K562 (cell line): ENCODE measurements around the gene LMNA. TPM values are rescaled to one million over a fixed set of nuclear protein-coding genes. Genes with fewer than 3 reads are reported as not detected.

Experiments
- ATAC-seq: fragments of 200-7000 bp; cut with Tn5 transposase; 3 replicates; pipeline ENCODE4 v1.9.1; 2020; ENCODE audit warnings: moderate library complexity
- BruUV-seq: library from RNA; stranded (reverse); fragments of 400-500 nt; replicated peaks from 2 replicates; lab custom pipeline; 2021; lab: Mats Ljungman, UMichigan
- CTCF ChIA-PET: fragments of 300-600 bp; formaldehyde crosslinking; extraction: SDS; loops from one replicate; lab custom pipeline; 2021; ENCODE audit warnings: low intra/inter-chr PET ratio; lab: Yijun Ruan, JAX
- POLR2A ChIA-PET: fragments of 300-600, 350-650 bp; sonication (Branson Sonifier 250); formaldehyde crosslinking; extraction: SDS; loops from one replicate; lab custom pipeline; 2021; ENCODE audit warnings: antibody characterized with exemption, inconsistent platforms; lab: Yijun Ruan, JAX
- DNase-seq, 4 experiments: peaks; one replicate each; pipeline versions ENCODE4 v3.0.0 to v3.0.0-alpha.2; 2011 to 2018; ENCODE audit warnings: low spot score in 3 of 4, mixed read lengths in 3 of 4; ENCODE audit errors: extremely low read depth in 1 of 4
- FAIRE-seq: peaks from 2 replicates; lab custom pipeline; 2011; peaks lifted over from hg19 to GRCh38; lab: Jason Lieb, UNC
- H2AFZ ChIP-seq: 2 replicates; pipeline ENCODE4 v1.6.0; 2011; ENCODE audit warnings: low read depth, low read length, control low read depth, inconsistent platforms
- H3K27ac ChIP-seq: fragments of 200-600 bp; 3 replicates; pipeline ENCODE4 v1.8.0; 2011; ENCODE audit warnings: low read depth, mild to moderate bottlenecking, control low read depth, inconsistent platforms, low read length, moderate library complexity, mixed read lengths; ENCODE audit errors: extremely low read depth
- H3K27me3 ChIP-seq, 2 experiments: fragments of 300-600 bp in 1 of 2; 2 replicates in 1 of 2; 3 replicates in 1 of 2; pipeline versions ENCODE4 v1.6.0 to v1.8.0; 2011; ENCODE audit warnings: inconsistent platforms in 2 of 2, low read length in 2 of 2, mild to moderate bottlenecking in 1 of 2, mixed read lengths in 1 of 2, moderate library complexity in 1 of 2; ENCODE audit not compliant: control insufficient read depth in 2 of 2, insufficient read depth in 2 of 2
- H3K36me3 ChIP-seq: fragments of 300-600 bp; 3 replicates; pipeline ENCODE4 v1.8.0; 2011; ENCODE audit warnings: mild to moderate bottlenecking, low read length, inconsistent platforms; ENCODE audit not compliant: control insufficient read depth, insufficient read depth
- H3K4me1 ChIP-seq, 2 experiments: fragments of 200-600 bp in 1 of 2; replicated peaks in 1 of 2; 2 replicates in 1 of 2; 3 replicates in 1 of 2; pipeline versions ENCODE4 v1.5.1 to v1.8.0; 2011; ENCODE audit warnings: inconsistent platforms in 2 of 2, low read length in 2 of 2, mild to moderate bottlenecking in 1 of 2, mixed read lengths in 1 of 2, moderate library complexity in 1 of 2; ENCODE audit not compliant: control insufficient read depth in 2 of 2, insufficient read depth in 2 of 2
- H3K4me2 ChIP-seq: 2 replicates; pipeline ENCODE4 v1.6.1; 2011; ENCODE audit warnings: low read length, control low read depth, inconsistent platforms, mixed read lengths; ENCODE audit not compliant: insufficient read depth
- H3K4me3 ChIP-seq: fragments of 200-600 bp; sonication (generic), shearing (Covaris generic); 2 replicates; pipeline ENCODE4 v1.5.1; 2016; ENCODE audit warnings: control low read depth, inconsistent platforms
- H3K79me2 ChIP-seq: fragments of 200-600 bp; 3 replicates; pipeline ENCODE4 v1.8.0; 2011; ENCODE audit warnings: low read length, inconsistent platforms; ENCODE audit not compliant: control insufficient read depth, insufficient read depth
- H3K9ac ChIP-seq, 2 experiments: 2 replicates each; pipeline versions ENCODE4 v1.6.0 to v1.6.1; 2011; ENCODE audit warnings: low read depth in 2 of 2, low read length in 2 of 2, control low read depth in 1 of 2, inconsistent platforms in 1 of 2, mild to moderate bottlenecking in 1 of 2, mixed read lengths in 1 of 2; ENCODE audit not compliant: insufficient read depth in 1 of 2
- H3K9me1 ChIP-seq: one replicate; pipeline ENCODE4 v1.6.0; 2011; ENCODE audit warnings: inconsistent platforms, mild to moderate bottlenecking, low read length, moderate library complexity; ENCODE audit not compliant: control insufficient read depth, insufficient read depth
- H3K9me3 ChIP-seq: replicated peaks from 2 replicates; pipeline ENCODE4 v1.5.1; 2011; ENCODE audit warnings: low read depth, low read length, inconsistent platforms; ENCODE audit not compliant: control insufficient read depth, insufficient read depth
- H4K20me1 ChIP-seq: replicated peaks from 2 replicates; pipeline ENCODE4 v1.6.1; 2011; ENCODE audit warnings: low read length, inconsistent platforms, mixed read lengths; ENCODE audit not compliant: control insufficient read depth, insufficient read depth
- CTCF ChIP-seq, 3 experiments: IDR thresholded peaks in 2 of 3; conservative IDR thresholded peaks in 1 of 3; 2 replicates each; pipeline ENCODE4 v1.5.1; 2011 to 2012; ENCODE audit warnings: low read length in 3 of 3, mild to moderate bottlenecking in 3 of 3, control low read depth in 2 of 3, improper control_type of control experiment in 1 of 3, inconsistent platforms in 1 of 3, low read depth in 1 of 3, mixed read lengths in 1 of 3, moderate library complexity in 1 of 3; ENCODE audit not compliant: insufficient read depth in 2 of 3
- FOSL1 ChIP-seq: fragments of 200-800 bp; sonication (Bioruptor generic); conservative IDR thresholded peaks from 2 replicates; pipeline ENCODE4 v1.6.1; 2016; ENCODE audit warnings: missing genetic modification characterization, missing compliant biosample characterization
- NUFIP1 ChIP-seq: fragments of 450-650 bp; IDR thresholded peaks from 2 replicates; pipeline ENCODE4 v1.6.1; 2018; ENCODE audit not compliant: partially characterized antibody
- POLR2AphosphoS5 ChIP-seq: IDR thresholded peaks from 2 replicates; pipeline ENCODE4 v1.6.1; 2011; ENCODE audit warnings: mild to moderate bottlenecking, low read depth, low read length, moderate library complexity; ENCODE audit not compliant: control insufficient read depth, insufficient read depth
- ZBTB9 ChIP-seq: fragments of 450-650 bp; formaldehyde crosslinking; IDR thresholded peaks from 2 replicates; pipeline ENCODE4 v1.4.0; 2020; ENCODE audit warnings: mild to moderate bottlenecking, moderate library complexity
- ZNF57 ChIP-seq: fragments of 450-650 bp; formaldehyde crosslinking; IDR thresholded peaks from 2 replicates; pipeline ENCODE4 v1.4.0; 2020; ENCODE audit warnings: mild to moderate bottlenecking, moderate library complexity
- ZSCAN32 ChIP-seq: fragments of 450-650 bp; formaldehyde crosslinking; IDR thresholded peaks from 2 replicates; pipeline ENCODE4 v1.4.0; 2020; ENCODE audit warnings: mild to moderate bottlenecking, moderate library complexity
- WGBS: fragments of 100-300 bp; shearing (Covaris generic); methylation state at CpG from one replicate; pipeline ENCODE4 v1.1.6; 2016; ENCODE audit warnings: low coverage, mixed read lengths; ENCODE audit not compliant: insufficient coverage; ENCODE audit errors: missing lambda C conversion rate; 5-methylcytosine and 5-hydroxymethylcytosine counted together
- in situ Hi-C: fragments of 300-500 bp; cut with MboI; formaldehyde crosslinking; loops from 4 replicates; pipeline ENCODE4 v1.15.0; 2018; ENCODE audit warnings: inconsistent platforms, mixed read lengths
- intact Hi-C: fragments of 100-400 bp; cut with micrococcal nuclease; formaldehyde crosslinking; loops from 2 replicates; pipeline ENCODE4 v1.14.2; 2022
- polyA plus RNA-seq, 8 experiments: library from polyadenylated mRNA; depleted of rRNA in 4 of 8; stranded (reverse) in 5 of 8; unstranded in 3 of 8; fragments of >200 nt; fragmentation: Nextera tagmentation in 2 of 8; fragmentation: Illumina TruSeq in 1 of 8; extraction: Ambion mirVana in 2 of 8; extraction: Trizol in 1 of 8; gene quantifications; 2 replicates each; pipeline versions ENCODE4 v1.2.1 to v1.2.3, GENCODE V29; 2011 to 2014; ENCODE audit warnings: inconsistent platforms in 1 of 8, missing spikeins in 1 of 8
- total RNA-seq, 7 experiments: library from RNA; depleted of rRNA in 6 of 7; stranded (reverse); fragments of >200 nt in 6 of 7; fragmentation: Illumina TruSeq in 2 of 7; extraction: Trizol in 2 of 7; gene quantifications; 2 replicates each; pipeline versions ENCODE4 v1.2.1 to v1.2.3, GENCODE V29; 2011 to 2021; ENCODE audit warnings: low replicate concordance in 1 of 7

Gene LMNA
- total and polyA plus RNA-seq, 9 of the 15 experiments (the other 6 are each of a cell fraction or from before 2014, with no cell fraction given): 1.00 to 347 (median 88.2) TPM

- H3K36me3 ChIP-seq: peaks cover 79% of the 10 kb centered on the region; the same call in 2 of the 3 replicates
- no peak for FAIRE-seq
- H3K4me3 ChIP-seq: no peak overlapping the region
- H2AFZ ChIP-seq: no peak overlapping the region
- in situ Hi-C loops: loop anchor here (5.0 kb wide), 1 partner anchor 38 kb away; no protein-coding TSS in a partner anchor
- H3K27me3 ChIP-seq: no peaks in the 10 kb centered on the region
- WGBS: 80% methylated on average over 6 of the region's 6 CpGs
- POLR2A ChIA-PET: interaction anchor here (0.8 to 6.5 kb wide), 7 partner anchors 11 to 189 kb away, joined by 3 to 76 read pairs (median 4); partner anchors contain the start of gene LMNA
- peak overlapping the region in 1 of 2 experiments; percentile 59; a peak in 1 of 4 replicates for H3K9ac ChIP-seq
- H3K79me2 ChIP-seq: peaks cover 53% of the 10 kb centered on the region
- no TSS peak for BruUV-seq
- H3K9me3 ChIP-seq: no peaks in the 10 kb centered on the region
- peaks cover 10% of the 10 kb centered on the region for H3K9me1 ChIP-seq
- no peak for DNase-seq
- peaks cover 37% of the 10 kb centered on the region for H4K20me1 ChIP-seq
- H3K27ac ChIP-seq: no peak overlapping the region
- H3K4me1 ChIP-seq: peaks cover 45 to 47% of the 10 kb centered on the region in 2 experiments
- TF ChIP-seq FOSL1 (tag) (peak; percentile 9; the same call in 1 of the 2 replicates), ZBTB9 (CRISPR knock-in tag) (no peak), ZSCAN32 (CRISPR knock-in tag) (no peak), POLR2AphosphoS5 (0 out of 2 replicates have a peak, but pooled peaks have one; percentile 8), CTCF (IDR thresholded peaks at IDR 0.05 in 2 of 3, conservative IDR thresholded peaks at IDR 0.05 in 1 of 3; ENCODE audit: insufficient read depth in 2 of 3, low read depth in 1 of 3, low read length in 3 of 3) (peak in 1 of 3 experiments; percentile 10; a peak in 1 of 6 replicates), ZNF57 (no peak), NUFIP1 (no peak)
- CTCF ChIA-PET: interaction anchor here (0.8 to 5.0 kb wide), 6 partner anchors 31 to 40 kb away, joined by 3 to 71 read pairs (median 6); no protein-coding TSS in a partner anchor
- H3K4me2 ChIP-seq: no peak overlapping the region; the same call in 1 of the 2 replicates
- intact Hi-C loops: loop anchor here (1.0 kb wide), 2 partner anchors 34 to 40 kb away; no protein-coding TSS in a partner anchor
- ATAC-seq: no peak
These were observed 16.0 kb downstream of the LMNA start for GRCh38 chr1:156130578-156130942.
